ENCODE measurements around the gene MEF2D. TPM values are rescaled to one million over a fixed set of nuclear protein-coding genes. Genes with fewer than 3 reads are reported as not detected.

The MEF2D gene
- total RNA-seq: 10 to 100 TPM; 30.8 to 31.8 TPM

GRCh38 chr1:156500543-156500792 lies at the start of gene MEF2D:
Gene MEF2D (minus strand): TSS chr1:156500775. CDS start chr1:156483292, 17,483 bp downstream.
- ChIA-PET CTCF (interaction anchor here (0.8 to 17.9 kb wide), 6 partner anchors 15 to 247 kb away, joined by 3 to 302 read pairs (median 3); no protein-coding TSS in a partner anchor), POLR2A (interaction anchor here (0.6 to 4.4 kb wide), 8 partner anchors 11 to 92 kb away, joined by 3 to 54 read pairs (median 7); partner anchors contain the start of gene NAXE)

GRCh38 chr1:156550346-156550745 lies 49.8 kb upstream of the MEF2D start:
- ChIA-PET CTCF (no interaction called here), POLR2A (no interaction called here)

- CTCF ChIA-PET: no interaction called here
- POLR2A ChIA-PET: no interaction called here
These were observed 49.3 kb upstream of the MEF2D start for GRCh38 chr1:156549831-156550230.

- ChIA-PET CTCF (no interaction called here), POLR2A (no interaction called here)
These were observed 48.8 kb upstream of the MEF2D start for GRCh38 chr1:156549390-156549789.

- ChIA-PET POLR2A (no interaction called here), CTCF (no interaction called here)
These were observed 47.4 kb upstream of the MEF2D start for GRCh38 chr1:156547982-156548381.

- ChIA-PET POLR2A (no interaction called here), CTCF (no interaction called here)
These were observed 46.9 kb upstream of the MEF2D start for GRCh38 chr1:156547434-156547833.

GRCh38 chr1:156546267-156546666 lies 45.7 kb upstream of the MEF2D start:
- ChIA-PET CTCF (no interaction called here), POLR2A (no interaction called here)

GRCh38 chr1:156544592-156545102 lies 44.1 kb upstream of the MEF2D start:
- CTCF ChIA-PET: no interaction called here
- POLR2A ChIA-PET: no interaction called here

GRCh38 chr1:156543066-156543465 lies 42.5 kb upstream of the MEF2D start:
- CTCF ChIA-PET: no interaction called here

GRCh38 chr1:156540955-156541354 lies 40.4 kb upstream of the MEF2D start:
- CTCF ChIA-PET: interaction anchor here (1.4 kb wide), 1 partner anchor 60 kb away, joined by 6 read pairs; no protein-coding TSS in a partner anchor
- POLR2A ChIA-PET: no interaction called here

More at GRCh38 chr1:156543066-156543465, 42.5 kb upstream of the MEF2D start:
- POLR2A ChIA-PET: interaction anchor here (0.6 kb wide), 1 partner anchor 11 kb away, joined by 4 read pairs; no protein-coding TSS in a partner anchor

GRCh38 chr1:156539818-156540355 lies 39.3 kb upstream of the MEF2D start:
- ChIA-PET POLR2A (no interaction called here), CTCF (interaction anchor here (1.2 to 1.4 kb wide), 2 partner anchors 15 to 59 kb away, joined by 4 to 6 read pairs; no protein-coding TSS in a partner anchor)

GRCh38 chr1:156538711-156539440 lies 38.3 kb upstream of the MEF2D start:
- ChIA-PET POLR2A (no interaction called here), CTCF (interaction anchor here (1.2 kb wide), 1 partner anchor 14 kb away, joined by 4 read pairs; no protein-coding TSS in a partner anchor)

GRCh38 chr1:156537027-156537426 lies 36.5 kb upstream of the MEF2D start:
- POLR2A ChIA-PET: no interaction called here
- CTCF ChIA-PET: no interaction called here

GRCh38 chr1:156534424-156535060 lies 34.0 kb upstream of the MEF2D start:
- CTCF ChIA-PET: interaction anchor here (0.6 kb wide), 1 partner anchor 45 kb away, joined by 3 read pairs; no protein-coding TSS in a partner anchor
- POLR2A ChIA-PET: no interaction called here

- ChIA-PET CTCF (interaction anchor here (0.6 kb wide), 1 partner anchor 45 kb away, joined by 3 read pairs; no protein-coding TSS in a partner anchor), POLR2A (no interaction called here)
These were observed 33.1 kb upstream of the MEF2D start for GRCh38 chr1:156533568-156534220.

- ChIA-PET CTCF (interaction anchor here (0.9 kb wide), 1 partner anchor 52 kb away, joined by 4 read pairs; no protein-coding TSS in a partner anchor), POLR2A (no interaction called here)
These were observed 31.8 kb upstream of the MEF2D start for GRCh38 chr1:156532374-156532773.

- ChIA-PET CTCF (no interaction called here), POLR2A (no interaction called here)
These were observed 29.4 kb upstream of the MEF2D start for GRCh38 chr1:156530006-156530405.

GRCh38 chr1:156528875-156529425 lies 28.4 kb upstream of the MEF2D start:
- ChIA-PET CTCF (interaction anchor here (0.7 to 2.4 kb wide), 6 partner anchors 12 to 94 kb away, joined by 3 to 10 read pairs (median 3); no protein-coding TSS in a partner anchor), POLR2A (interaction anchor here (0.8 kb wide), 1 partner anchor 53 kb away, joined by 3 read pairs; no protein-coding TSS in a partner anchor)

GRCh38 chr1:156528231-156528630 lies 27.7 kb upstream of the MEF2D start:
- CTCF ChIA-PET: interaction anchor here (1.0 to 2.4 kb wide), 3 partner anchors 27 to 57 kb away, joined by 3 to 10 read pairs (median 3); no protein-coding TSS in a partner anchor
- POLR2A ChIA-PET: interaction anchor here (0.8 kb wide), 1 partner anchor 54 kb away, joined by 3 read pairs; no protein-coding TSS in a partner anchor
